Kidney epithelial cell (primary cell): ENCODE results near the gene ST3GAL3. TPM values are rescaled to one million over a fixed set of nuclear protein-coding genes. Genes with fewer than 3 reads are reported as not detected.

ENCODE experiments used
- DNase-seq: peaks from one replicate; pipeline ENCODE4 v3.0.0-alpha.2; 2010; ENCODE audit warnings: low read depth
- H3K27me3 ChIP-seq: 2 replicates; pipeline ENCODE4 v1.6.0; 2011; ENCODE audit warnings: low read length; ENCODE audit not compliant: control insufficient read depth, insufficient read depth
- H3K36me3 ChIP-seq: 2 replicates; pipeline ENCODE4 v1.5.1; 2011; ENCODE audit warnings: low read length; ENCODE audit not compliant: control insufficient read depth, insufficient read depth
- H3K4me3 ChIP-seq: 2 replicates; pipeline ENCODE4 v1.5.1; 2011; ENCODE audit warnings: low read depth, mild to moderate bottlenecking, control low read depth, low read length
- CTCF ChIP-seq: IDR thresholded peaks from 2 replicates; pipeline ENCODE4 v1.5.1; 2011; ENCODE audit warnings: mild to moderate bottlenecking, moderate library complexity, low read length, control low read depth, inconsistent platforms; ENCODE audit not compliant: insufficient read depth, poor library complexity, severe bottlenecking
- total RNA-seq: library from RNA; depleted of rRNA; stranded (reverse); fragments of >200 nt; gene quantifications from 2 replicates; pipeline ENCODE4 v1.2.3, GENCODE V29; 2015

ST3GAL3 gene
- total RNA-seq, 1 donor from 2014 or later = 15.0 TPM

DNA sequence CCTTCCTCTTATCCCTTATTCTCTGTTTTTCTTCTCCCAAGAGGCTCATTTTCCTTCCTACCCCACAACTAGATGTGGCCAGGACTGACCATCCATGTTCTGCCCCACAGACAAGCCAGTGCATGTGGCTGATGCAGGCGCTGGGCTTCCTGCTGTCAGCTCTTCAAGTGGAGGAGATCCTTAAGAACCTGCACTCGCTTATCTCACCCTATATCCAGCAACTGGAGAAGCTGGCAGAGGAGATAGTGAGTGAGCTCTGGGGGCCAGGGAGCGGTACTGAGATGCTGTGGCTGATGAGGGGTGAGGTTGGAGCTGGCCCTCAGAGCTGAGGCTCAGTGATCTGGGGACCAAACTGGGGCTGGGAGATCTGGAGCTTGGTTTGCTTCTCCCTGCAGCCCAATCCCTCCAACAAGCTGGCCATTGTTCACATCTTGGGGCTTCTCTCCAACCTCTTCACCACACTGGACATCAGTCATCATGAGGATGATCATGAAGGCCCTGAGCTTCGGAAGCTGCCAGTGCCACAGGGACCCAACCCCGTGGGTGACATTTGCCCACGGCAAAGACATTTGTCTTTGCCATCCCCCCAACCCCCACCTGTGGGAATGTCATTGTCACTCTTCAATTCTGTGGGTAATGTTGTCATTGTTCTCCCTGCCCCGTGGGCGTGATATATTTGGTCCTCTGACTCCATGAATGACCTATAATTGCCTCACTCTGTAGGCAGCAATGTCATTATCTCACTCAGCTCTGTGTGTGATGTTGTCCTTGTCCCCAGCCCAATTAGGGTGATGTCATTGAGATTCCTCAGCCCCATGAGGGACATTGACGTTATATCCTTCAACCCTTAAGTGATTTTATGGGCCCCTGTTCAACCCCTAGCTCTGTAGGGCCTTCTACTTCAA is 251.3 kb downstream of the ST3GAL3 start:
- no peak for DNase-seq
- Histone ChIP-seq H3K4me3 (no peak overlapping the region), H3K27me3 (no peaks in the 10 kb centered on the region), H3K36me3 (peaks cover 2% of the 10 kb centered on the region)
- no peak for TF ChIP-seq CTCF

DNA sequence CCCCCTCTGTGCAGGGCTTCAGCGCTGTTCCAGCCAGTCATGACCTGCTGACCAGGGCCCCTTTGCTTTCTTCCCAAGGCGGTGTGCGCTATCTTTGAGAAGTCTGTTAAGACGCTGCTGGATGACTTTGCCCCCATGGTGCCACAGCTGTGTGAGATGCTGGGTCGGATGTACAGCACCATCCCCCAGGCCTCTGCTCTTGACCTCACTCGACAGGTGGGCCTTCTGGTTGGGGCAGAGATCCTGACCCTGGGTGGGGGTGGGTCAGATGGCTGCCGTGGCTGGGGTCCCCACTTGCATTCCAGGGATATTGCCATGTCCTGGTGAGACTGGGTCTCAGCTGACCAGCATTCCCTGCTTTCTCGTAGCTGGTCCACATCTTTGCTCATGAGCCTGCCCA is 253.5 kb downstream of the ST3GAL3 start:
- Histone ChIP-seq H3K36me3 (peaks cover 2% of the 10 kb centered on the region), H3K4me3 (no peak overlapping the region), H3K27me3 (no peaks in the 10 kb centered on the region)
- DNase-seq = no peak
- TF ChIP-seq CTCF = no peak

GRCh38 chr1:43961692-43962091 is 254.4 kb downstream of the ST3GAL3 start:
- no peak for TF ChIP-seq CTCF
- no peak overlapping the region for H3K4me3 ChIP-seq
- H3K27me3 ChIP-seq = no peaks in the 10 kb centered on the region
- DNase-seq = no peak
- H3K36me3 ChIP-seq = peaks cover 2% of the 10 kb centered on the region

- H3K36me3 ChIP-seq = peaks cover under 1% of the 10 kb centered on the region
- H3K27me3 ChIP-seq = no peaks in the 10 kb centered on the region
- DNase-seq = no peak
- H3K4me3 ChIP-seq = no peak overlapping the region
- no peak for TF ChIP-seq CTCF
These were observed 255.0 kb downstream of the ST3GAL3 start for GRCh38 chr1:43962324-43962723.

GRCh38 chr1:43963006-43963405 is 255.7 kb downstream of the ST3GAL3 start:
- no peak for DNase-seq
- Histone ChIP-seq H3K4me3 (no peak overlapping the region), H3K36me3 (no peaks in the 10 kb centered on the region), H3K27me3 (no peaks in the 10 kb centered on the region)
- TF ChIP-seq CTCF = no peak

DNA sequence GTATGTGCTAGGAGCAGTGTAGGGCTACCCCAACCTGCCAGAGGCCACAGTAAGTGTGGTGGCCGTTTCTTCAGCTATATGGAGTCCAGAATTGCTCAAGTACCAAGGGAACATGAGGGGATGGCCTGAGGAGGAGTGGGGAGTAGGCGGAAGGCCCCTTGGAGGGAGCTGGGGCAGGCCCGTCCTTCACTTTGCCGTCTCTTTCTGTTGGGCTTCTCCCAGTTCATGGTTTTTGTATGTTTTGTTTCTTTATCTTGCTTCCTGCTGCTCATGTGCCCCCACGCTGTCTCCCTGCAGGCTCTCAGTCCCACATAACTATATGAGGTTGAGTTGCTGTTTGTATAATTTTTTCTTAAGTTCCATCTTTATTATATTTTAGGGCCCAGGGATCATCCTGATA is 256.6 kb downstream of the ST3GAL3 start:
- no peak for DNase-seq
- no peak for TF ChIP-seq CTCF
- Histone ChIP-seq H3K27me3 (no peaks in the 10 kb centered on the region), H3K36me3 (no peaks in the 10 kb centered on the region), H3K4me3 (no peak overlapping the region)
